GM12801 (cell line): ENCODE results near the gene ERH.

Source experiments
- CTCF ChIP-seq: IDR thresholded peaks from one replicate; pipeline ENCODE4 v1.5.1; 2011; ENCODE audit warnings: control low read depth; ENCODE audit not compliant: insufficient read length; ENCODE audit errors: extremely low read depth

The ERH gene

DNA sequence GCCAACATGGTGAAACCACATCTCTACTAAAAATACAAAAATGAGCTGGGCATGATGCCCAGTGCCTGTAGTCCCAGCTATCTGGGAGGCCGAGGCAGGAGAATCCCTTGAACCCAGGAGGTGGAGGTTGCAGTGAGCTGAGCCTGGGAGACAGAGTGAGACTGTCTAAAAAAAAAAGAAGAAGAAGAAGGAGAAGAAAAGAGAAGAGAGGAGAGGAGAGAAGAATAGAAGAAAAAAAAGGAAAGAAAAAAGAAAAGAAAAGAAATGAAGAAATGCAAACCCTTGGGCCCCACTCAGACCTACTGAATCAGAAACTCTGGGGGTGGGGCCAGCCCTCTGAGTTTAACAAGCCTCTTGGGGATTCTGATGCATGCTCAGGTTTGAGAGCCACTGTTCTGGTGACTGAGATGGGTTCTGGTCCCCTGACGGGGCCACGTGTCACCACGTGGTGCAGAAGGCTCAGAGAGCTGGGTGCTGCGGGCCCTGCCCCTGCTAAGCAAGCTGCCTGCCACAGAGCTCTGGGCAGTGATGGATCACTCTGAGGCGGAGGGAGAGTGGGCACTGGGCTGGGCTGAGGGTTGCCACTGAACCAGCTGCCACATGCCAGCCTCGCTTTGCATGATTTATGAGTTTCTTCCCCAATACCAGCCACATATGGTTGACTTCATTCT is 37.5 kb downstream of the ERH start:
- no peak for TF ChIP-seq CTCF

- no peak for TF ChIP-seq CTCF
Measured at GRCh38 chr14:69358966-69359365, 39.1 kb downstream of the ERH start.

DNA sequence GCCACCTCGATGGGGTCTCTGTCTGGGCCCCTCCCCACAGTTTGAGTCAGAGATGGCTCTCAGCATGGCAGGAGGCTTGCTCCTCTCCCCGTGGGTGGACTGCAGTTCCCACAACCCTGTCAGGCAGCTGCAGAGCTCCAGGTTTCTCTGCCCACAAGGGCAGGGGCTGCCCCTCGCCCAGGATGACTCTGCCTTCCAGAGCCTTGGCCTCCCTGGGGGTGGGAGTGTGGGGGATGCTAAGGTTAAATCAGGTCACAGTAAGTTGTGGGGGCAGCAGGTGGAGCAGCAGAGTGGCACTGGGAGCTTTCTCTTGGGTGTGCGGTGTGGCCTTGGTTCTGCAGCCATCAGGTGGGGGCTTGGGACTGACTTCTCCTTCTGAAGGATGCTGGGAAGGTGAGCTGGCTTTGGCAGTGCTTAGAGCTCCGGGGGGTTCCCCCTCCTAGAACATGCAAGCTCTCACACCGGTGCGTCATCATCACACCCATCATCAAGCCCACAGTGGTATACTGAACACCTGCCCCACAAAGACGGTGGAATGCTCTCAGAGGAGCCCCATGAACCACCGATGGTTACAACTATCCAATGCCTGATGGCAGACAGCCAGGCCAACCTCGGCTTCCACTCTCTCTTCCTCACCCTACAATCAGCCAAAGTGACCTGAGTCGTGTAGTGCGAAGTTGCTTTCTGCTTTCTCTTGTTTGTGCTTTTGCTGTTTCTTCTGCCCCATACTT is 39.7 kb downstream of the ERH start:
- no peak for TF ChIP-seq CTCF

DNA sequence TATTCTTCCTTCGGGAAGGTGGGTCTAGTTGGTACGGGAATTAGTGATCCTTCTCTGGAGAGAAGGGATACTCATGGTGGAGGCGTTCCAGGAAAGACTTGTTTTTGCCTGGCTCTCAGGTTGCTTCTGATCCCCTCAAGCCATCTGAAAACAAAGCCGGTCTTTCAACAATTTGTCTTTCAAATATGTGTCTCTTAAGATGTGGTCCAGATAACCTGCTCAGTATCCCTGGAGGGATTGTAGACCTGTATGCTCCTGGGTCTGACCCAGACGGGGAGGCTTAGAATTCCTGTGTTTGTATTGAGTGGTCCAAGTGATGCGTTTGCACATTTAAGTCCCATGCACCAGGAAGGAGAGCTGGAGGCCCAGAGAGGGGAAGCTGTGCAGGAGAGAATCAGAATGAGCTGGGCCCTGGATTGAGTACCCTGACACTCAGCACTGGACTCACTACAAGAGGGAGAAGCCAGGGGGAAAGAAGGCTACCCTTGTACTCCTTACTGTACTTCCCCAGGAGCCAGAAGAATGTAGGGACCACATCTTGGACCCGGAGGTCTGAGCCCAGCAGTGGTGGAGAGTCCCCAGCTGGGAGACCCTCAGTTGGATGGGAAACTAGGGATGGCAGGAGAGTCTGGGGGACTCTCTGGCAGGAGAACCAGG is 40.4 kb downstream of the ERH start:
- no peak for TF ChIP-seq CTCF

- no peak for TF ChIP-seq CTCF
Measured at GRCh38 chr14:69356903-69357543, 41.1 kb downstream of the ERH start.

- no peak for TF ChIP-seq CTCF
Measured at GRCh38 chr14:69355607-69356281, 42.4 kb downstream of the ERH start.
